HepG2 (cell line): Measurements from ENCODE around the gene FUT1. TPM values are rescaled to one million over a fixed set of nuclear protein-coding genes. Genes with fewer than 3 reads are reported as not detected.

ENCODE experiments used
- E2F5 ChIP-seq: sonication (generic); formaldehyde crosslinking; conservative IDR thresholded peaks from 2 replicates; pipeline ENCODE4 v1.4.0; 2020; ENCODE audit warnings: missing genetic modification reagents
- FIP1L1 ChIP-seq: fragments of 200-400 bp; formaldehyde crosslinking; IDR thresholded peaks from 2 replicates; pipeline ENCODE4 v1.6.1; 2018; ENCODE audit warnings: low read depth, mild to moderate bottlenecking, low read length, moderate library complexity, borderline replicate concordance; ENCODE audit not compliant: insufficient read depth
- HDAC1 ChIP-seq: sonication (generic); formaldehyde crosslinking; IDR thresholded peaks from 2 replicates; pipeline ENCODE4 v1.5.1; 2020; ENCODE audit warnings: mild to moderate bottlenecking, missing genetic modification reagents
- HMGXB3 ChIP-seq: sonication (generic); formaldehyde crosslinking; IDR thresholded peaks from 2 replicates; pipeline ENCODE4 v1.4.0; 2020; ENCODE audit warnings: missing genetic modification reagents, borderline replicate concordance
- HOXA3 ChIP-seq: sonication (generic); formaldehyde crosslinking; IDR thresholded peaks from 2 replicates; pipeline ENCODE4 v1.5.0; 2020; ENCODE audit warnings: missing genetic modification reagents
- KDM5B ChIP-seq: sonication (generic); formaldehyde crosslinking; IDR thresholded peaks from 2 replicates; pipeline ENCODE4 v1.4.0; 2020; ENCODE audit warnings: missing genetic modification reagents, mild to moderate bottlenecking, borderline replicate concordance
- MYNN ChIP-seq: sonication (generic); formaldehyde crosslinking; IDR thresholded peaks from 2 replicates; pipeline ENCODE4 v1.4.0; 2020; ENCODE audit warnings: mild to moderate bottlenecking, low read depth, missing genetic modification reagents
- NR2C2 ChIP-seq: sonication (generic); formaldehyde crosslinking; IDR thresholded peaks from 2 replicates; pipeline ENCODE4 v1.4.0; 2020; ENCODE audit warnings: missing genetic modification reagents, mild to moderate bottlenecking, moderate library complexity, borderline replicate concordance
- POGZ ChIP-seq: sonication (generic); formaldehyde crosslinking; IDR thresholded peaks from 2 replicates; pipeline ENCODE4 v1.4.0; 2020; ENCODE audit warnings: mild to moderate bottlenecking, missing genetic modification reagents
- RFX3 ChIP-seq: IDR thresholded peaks from 2 replicates; pipeline ENCODE4 v1.6.1; 2016; ENCODE audit warnings: missing biosample characterization, missing genetic modification reagents
- RXRB ChIP-seq: IDR thresholded peaks from 2 replicates; pipeline ENCODE4 v1.6.1; 2016; ENCODE audit warnings: borderline replicate concordance, missing genetic modification reagents, missing compliant biosample characterization
- ZBTB7A ChIP-seq: sonication (generic); formaldehyde crosslinking; IDR thresholded peaks from 2 replicates; pipeline ENCODE4 v1.8.0; 2022; ENCODE audit warnings: mild to moderate bottlenecking, missing genetic modification reagents
- ZFX ChIP-seq: sonication (generic); formaldehyde crosslinking; IDR thresholded peaks from 2 replicates; pipeline ENCODE4 v1.4.0; 2020; ENCODE audit warnings: mild to moderate bottlenecking, low read depth, missing genetic modification reagents, moderate library complexity
- ZGPAT ChIP-seq: IDR thresholded peaks from 2 replicates; pipeline ENCODE4 v1.6.1; 2016; ENCODE audit warnings: mild to moderate bottlenecking
- ZNF564 ChIP-seq: sonication (generic); formaldehyde crosslinking; IDR thresholded peaks from 2 replicates; pipeline ENCODE4 v1.8.1; 2023; ENCODE audit warnings: mild to moderate bottlenecking, missing genetic modification reagents
- ZNF614 ChIP-seq: IDR thresholded peaks from 2 replicates; pipeline ENCODE4 v1.6.1; 2018; ENCODE audit warnings: missing biosample characterization, missing genetic modification reagents, inconsistent platforms, borderline replicate concordance
- ZNF7 ChIP-seq: IDR thresholded peaks from 2 replicates; pipeline ENCODE4 v1.6.1; 2016; ENCODE audit warnings: missing biosample characterization, missing genetic modification reagents
- ZNF839 ChIP-seq: sonication (generic); formaldehyde crosslinking; IDR thresholded peaks from 2 replicates; pipeline ENCODE4 v1.4.0; 2020; ENCODE audit warnings: missing genetic modification reagents, mild to moderate bottlenecking, borderline replicate concordance
- polyA plus RNA-seq, 8 experiments: library from polyadenylated mRNA; depleted of rRNA in 3 of 8; stranded (reverse) in 7 of 8; unstranded in 1 of 8; fragments of >200 nt; fragmentation: Illumina TruSeq in 4 of 8; extraction: Trizol in 4 of 8; gene quantifications; 2 replicates each; pipeline versions ENCODE4 v1.2.1 to v1.2.3, GENCODE V29; 2011 to 2016; ENCODE audit warnings: low read depth in 4 of 8, missing spikeins in 1 of 8, mixed read lengths in 1 of 8; ENCODE audit not compliant: insufficient read depth in 1 of 8
- total RNA-seq, 5 experiments: library from RNA; depleted of rRNA; stranded (reverse); fragments of >200 nt; fragmentation: Illumina TruSeq; extraction: Trizol; gene quantifications; 2 replicates each; pipeline ENCODE4 v1.2.3, GENCODE V29; 2016; ENCODE audit warnings: low read depth in 1 of 5
- TF ChIP-seq, protein P1 (sequence below): sonication (generic); formaldehyde crosslinking; conservative IDR thresholded peaks from 2 replicates; pipeline ENCODE4 v1.4.0; 2020; ENCODE audit warnings: mild to moderate bottlenecking, missing genetic modification reagents, moderate library complexity

Gene FUT1
- total and polyA plus RNA-seq, 2 of the 13 experiments (the other 11 are each of a cell fraction or from before 2014, with no cell fraction given): 0.07 to 1.1 TPM

DNA sequence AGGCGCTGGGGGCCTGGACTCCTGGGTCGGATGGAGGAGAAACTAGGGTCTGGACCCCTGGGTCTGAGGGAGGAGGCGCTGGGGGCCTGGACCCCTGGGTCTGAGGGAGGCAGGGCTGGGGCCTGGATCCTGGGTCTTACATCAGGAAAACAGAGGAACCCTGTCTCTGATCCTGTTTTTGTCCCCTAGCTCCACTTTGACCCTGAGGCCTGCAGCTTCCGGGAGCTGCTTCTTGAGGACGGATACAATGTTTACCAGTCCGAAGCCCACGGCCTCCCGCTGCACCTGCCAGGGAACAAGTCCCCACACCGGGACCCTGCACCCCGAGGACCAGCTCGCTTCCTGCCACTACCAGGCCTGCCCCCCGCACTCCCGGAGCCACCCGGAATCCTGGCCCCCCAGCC, 5.3 kb upstream of the FUT1 start (continued):
- TF ChIP-seq HMGXB3 (CRISPR knock-in tag) (no peak), ZNF7 (no peak), ZNF839 (no peak), ZGPAT (CRISPR knock-in tag) (peak; percentile 51; the same call in 1 of the 2 replicates), RFX3 (CRISPR knock-in tag) (no peak), NR2C2 (CRISPR knock-in tag) (peak; percentile 55; the same call in 1 of the 2 replicates), ZNF614 (no peak), ZBTB7A (CRISPR knock-in tag) (no peak; the same call in 1 of the 2 replicates), HOXA3 (CRISPR knock-in tag) (peak; percentile 59; the same call in 1 of the 2 replicates), E2F5 (no peak), POGZ (CRISPR knock-in tag) (no peak), HDAC1 (peak; percentile 51; the same call in 1 of the 2 replicates), ZFX (CRISPR knock-in tag) (peak; percentile 76), FIP1L1 (no peak), MYNN (CRISPR knock-in tag) (no peak), RXRB (CRISPR knock-in tag) (peak; percentile 67), KDM5B (no peak), ZNF564 (CRISPR knock-in tag) (no peak)
- TF ChIP-seq, protein P1, sequence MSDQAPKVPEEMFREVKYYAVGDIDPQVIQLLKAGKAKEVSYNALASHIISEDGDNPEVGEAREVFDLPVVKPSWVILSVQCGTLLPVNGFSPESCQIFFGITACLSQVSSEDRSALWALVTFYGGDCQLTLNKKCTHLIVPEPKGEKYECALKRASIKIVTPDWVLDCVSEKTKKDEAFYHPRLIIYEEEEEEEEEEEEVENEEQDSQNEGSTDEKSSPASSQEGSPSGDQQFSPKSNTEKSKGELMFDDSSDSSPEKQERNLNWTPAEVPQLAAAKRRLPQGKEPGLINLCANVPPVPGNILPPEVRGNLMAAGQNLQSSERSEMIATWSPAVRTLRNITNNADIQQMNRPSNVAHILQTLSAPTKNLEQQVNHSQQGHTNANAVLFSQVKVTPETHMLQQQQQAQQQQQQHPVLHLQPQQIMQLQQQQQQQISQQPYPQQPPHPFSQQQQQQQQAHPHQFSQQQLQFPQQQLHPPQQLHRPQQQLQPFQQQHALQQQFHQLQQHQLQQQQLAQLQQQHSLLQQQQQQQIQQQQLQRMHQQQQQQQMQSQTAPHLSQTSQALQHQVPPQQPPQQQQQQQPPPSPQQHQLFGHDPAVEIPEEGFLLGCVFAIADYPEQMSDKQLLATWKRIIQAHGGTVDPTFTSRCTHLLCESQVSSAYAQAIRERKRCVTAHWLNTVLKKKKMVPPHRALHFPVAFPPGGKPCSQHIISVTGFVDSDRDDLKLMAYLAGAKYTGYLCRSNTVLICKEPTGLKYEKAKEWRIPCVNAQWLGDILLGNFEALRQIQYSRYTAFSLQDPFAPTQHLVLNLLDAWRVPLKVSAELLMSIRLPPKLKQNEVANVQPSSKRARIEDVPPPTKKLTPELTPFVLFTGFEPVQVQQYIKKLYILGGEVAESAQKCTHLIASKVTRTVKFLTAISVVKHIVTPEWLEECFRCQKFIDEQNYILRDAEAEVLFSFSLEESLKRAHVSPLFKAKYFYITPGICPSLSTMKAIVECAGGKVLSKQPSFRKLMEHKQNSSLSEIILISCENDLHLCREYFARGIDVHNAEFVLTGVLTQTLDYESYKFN (CRISPR knock-in tag): peak; percentile 83
